Colonic mucosa (tissue), 4 donors: ENCODE measurements around the gene PCP4L1. TPM values are rescaled to one million over a fixed set of nuclear protein-coding genes. Genes with fewer than 3 reads are reported as not detected.

Source experiments
- DNase-seq: peaks from one replicate; pipeline ENCODE4 v3.0.0-alpha.2; 2020
- H3K27ac ChIP-seq: fragments of 200-600 bp; one replicate; pipeline ENCODE4 v1.8.0; 2021
- H3K27me3 ChIP-seq: fragments of 200-600 bp; one replicate; pipeline ENCODE4 v1.8.0; 2021
- H3K36me3 ChIP-seq: fragments of 200-600 bp; one replicate; pipeline ENCODE4 v1.8.0; 2021
- H3K4me1 ChIP-seq: fragments of 200-600 bp; one replicate; pipeline ENCODE4 v1.8.0; 2021; ENCODE audit warnings: mild to moderate bottlenecking
- H3K4me3 ChIP-seq: fragments of 200-600 bp; one replicate; pipeline ENCODE4 v1.8.0; 2021
- H3K9ac ChIP-seq, 2 donors: one replicate each; pipeline ENCODE4 v1.7.0; 2013; ENCODE audit warnings: control low read depth in 2 of 2, low read depth in 2 of 2, low read length in 2 of 2
- H3K9me3 ChIP-seq: fragments of 200-600 bp; one replicate; pipeline ENCODE4 v1.8.0; 2021
- CTCF ChIP-seq: fragments of 200-600 bp; IDR thresholded peaks from one replicate; pipeline ENCODE4 v1.8.0; 2022; ENCODE audit warnings: antibody characterized with exemption, mild to moderate bottlenecking
- intact Hi-C: fragments of 100-400 bp; cut with DNase I; formaldehyde crosslinking; loops from one replicate; pipeline ENCODE4 v1.14.1; 2022
- total RNA-seq, 2 donors: library from RNA; stranded (reverse); fragmentation: NEBNext Ultra II Directional in 1 of 2; extraction: Animal tissue kit (Norgen Biotek cat#: 25700) in 1 of 2; gene quantifications; one replicate each; pipeline ENCODE4 v1.2.1, GENCODE V29; 2021
- donor health status: healthy.
- donor health status: DM: no; HTN: no; CAD: no.
- donor health status: DM: no; HTN: no; CAD: no.

Gene PCP4L1
- total RNA-seq, 2 donors from 2014 or later, result 0.22 to 1.4 TPM

- TF ChIP-seq CTCF, result no peak
- H3K9ac ChIP-seq, result peak overlapping the region; percentile 65 to 76
- no peak for DNase-seq
- H3K9me3 ChIP-seq, result no peaks in the 10 kb centered on the region
- peaks cover 7% of the 10 kb centered on the region for H3K36me3 ChIP-seq
- H3K27me3 ChIP-seq, result no peaks in the 10 kb centered on the region
- intact Hi-C loops, result loop anchor here (5.0 kb wide), 1 partner anchor 66 kb away; no protein-coding TSS in a partner anchor
- H3K27ac ChIP-seq, result peak overlapping the region; percentile 54
- peak overlapping the region; percentile 58 for H3K4me3 ChIP-seq
- H3K4me1 ChIP-seq, result peaks cover 20% of the 10 kb centered on the region
Measured at GRCh38 chr1:161226759-161227158, 31.8 kb upstream of the PCP4L1 start.

DNA sequence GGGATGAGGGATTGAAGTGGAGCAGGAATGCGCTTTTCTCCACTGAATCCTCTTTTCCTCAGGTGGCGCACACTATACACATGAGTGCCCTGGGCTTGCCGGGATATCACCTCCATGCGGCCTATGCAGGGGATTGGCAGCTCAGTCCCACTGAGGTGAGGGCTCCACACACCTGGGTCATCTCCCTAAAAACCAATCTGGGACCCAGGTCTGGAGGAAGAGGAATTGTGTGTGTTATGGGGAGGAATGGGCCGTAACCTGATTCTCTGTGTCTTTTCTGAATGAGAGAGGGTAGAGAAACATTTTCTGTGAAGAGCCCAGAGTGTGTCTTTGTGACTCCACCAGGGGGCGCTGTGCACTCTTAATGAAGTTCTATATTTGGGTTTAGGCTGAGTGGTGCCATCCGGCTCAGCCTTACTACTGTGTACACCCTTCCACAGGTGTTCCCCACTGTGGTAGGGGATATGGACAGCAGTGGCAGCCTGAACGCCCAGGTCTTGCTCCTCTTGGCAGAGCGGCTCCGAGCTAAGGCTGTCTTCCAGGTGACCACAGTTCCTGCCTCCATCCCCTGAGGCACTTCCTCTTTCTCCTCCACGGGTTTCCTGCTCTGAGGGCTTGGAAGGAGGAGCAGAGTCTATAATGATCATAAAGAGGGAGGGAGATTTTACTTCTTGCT is 31.2 kb upstream of the PCP4L1 start:
- DNase-seq, result peak; percentile 88
- peaks cover 7% of the 10 kb centered on the region for H3K36me3 ChIP-seq
- peaks cover 20% of the 10 kb centered on the region for H3K4me1 ChIP-seq
- H3K4me3 ChIP-seq, result peak overlapping the region; percentile 10
- H3K9ac ChIP-seq, result peak overlapping the region; percentile 53 to 76
- peak; percentile 89 for TF ChIP-seq CTCF
- H3K27ac ChIP-seq, result peak overlapping the region; percentile 54
- H3K27me3 ChIP-seq, result no peaks in the 10 kb centered on the region
- intact Hi-C loops, result loop anchor here (5.0 kb wide), 1 partner anchor 65 kb away; no protein-coding TSS in a partner anchor
- no peaks in the 10 kb centered on the region for H3K9me3 ChIP-seq

DNA sequence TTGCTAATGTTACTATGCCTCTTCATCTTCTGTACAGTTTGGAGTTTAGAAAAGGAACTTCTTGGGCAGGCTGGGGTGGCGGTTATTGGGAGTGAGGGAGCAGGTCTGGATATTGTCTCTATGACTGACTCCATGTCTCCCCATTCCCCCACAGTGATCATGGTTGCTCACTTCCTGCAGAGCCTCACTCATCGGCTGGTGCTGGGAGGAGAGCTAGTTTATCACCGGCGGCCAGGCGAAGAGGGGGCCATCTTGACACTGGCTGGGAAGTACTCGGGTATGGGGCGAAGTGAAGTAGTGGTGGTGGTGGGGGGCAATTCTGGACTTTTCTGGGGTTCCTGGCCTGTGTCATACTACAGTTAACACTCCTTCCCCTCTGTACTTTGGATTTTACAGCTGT is 30.5 kb upstream of the PCP4L1 start:
- H3K27me3 ChIP-seq, result no peaks in the 10 kb centered on the region
- intact Hi-C loops, result loop anchor here (5.0 kb wide), 1 partner anchor 64 kb away; no protein-coding TSS in a partner anchor
- peak overlapping the region in 1 of 2 donors; percentile 53 for H3K9ac ChIP-seq
- peak overlapping the region; percentile 54 for H3K27ac ChIP-seq
- no peaks in the 10 kb centered on the region for H3K9me3 ChIP-seq
- no peak overlapping the region for H3K4me3 ChIP-seq
- TF ChIP-seq CTCF, result no peak
- DNase-seq, result no peak
- H3K36me3 ChIP-seq, result peaks cover 7% of the 10 kb centered on the region
- H3K4me1 ChIP-seq, result peaks cover 20% of the 10 kb centered on the region

GRCh38 chr1:161229896-161230295 is 28.6 kb upstream of the PCP4L1 start:
- intact Hi-C loops, result loop anchor here (5.0 kb wide), 1 partner anchor 62 kb away; no protein-coding TSS in a partner anchor

DNA sequence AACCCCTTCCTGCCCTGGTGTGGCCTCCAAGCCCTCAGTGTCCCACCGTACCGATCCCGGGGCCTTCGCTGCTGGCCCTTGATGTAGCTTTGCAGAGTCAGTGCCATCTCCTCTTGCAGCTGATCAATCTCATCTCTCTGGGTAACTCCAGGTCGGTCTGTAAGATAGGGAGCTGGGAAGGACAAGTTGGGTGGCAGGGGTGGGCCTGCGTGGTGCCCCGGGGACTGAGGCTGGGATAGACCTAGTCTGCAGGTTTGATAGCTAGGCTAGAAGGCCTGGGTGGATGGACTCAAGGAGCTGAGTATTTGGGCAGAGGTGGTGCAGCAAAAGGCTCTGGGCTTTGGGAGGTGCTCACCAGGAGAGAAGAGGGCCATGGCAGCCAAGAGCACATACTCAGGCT is 27.8 kb upstream of the PCP4L1 start:
- Histone ChIP-seq H3K27me3 (no peaks in the 10 kb centered on the region), H3K4me3 (no peak overlapping the region), H3K9me3 (no peaks in the 10 kb centered on the region), H3K36me3 (peaks cover 7% of the 10 kb centered on the region), H3K9ac (no peak overlapping the region), H3K4me1 (peaks cover 15% of the 10 kb centered on the region), H3K27ac (no peak overlapping the region)
- no peak for TF ChIP-seq CTCF
- DNase-seq, result no peak
- intact Hi-C loops, result no loop called here

More at GRCh38 chr1:161229896-161230295, 28.6 kb upstream of the PCP4L1 start:
- Histone ChIP-seq H3K9ac (no peak overlapping the region), H3K36me3 (peaks cover 7% of the 10 kb centered on the region), H3K27me3 (no peaks in the 10 kb centered on the region), H3K27ac (no peak overlapping the region), H3K9me3 (no peaks in the 10 kb centered on the region), H3K4me3 (no peak overlapping the region), H3K4me1 (peaks cover 20% of the 10 kb centered on the region)
- DNase-seq, result no peak
- no peak for TF ChIP-seq CTCF
